ENCODE measurements around the gene EGFL7.

EGFL7 gene

GRCh38 chr9:136720898-136721338, 58.2 kb downstream of the EGFL7 start:
- DNase-seq (ENCODE audit: low read depth): no peak
- H3K4me3 ChIP-seq (ENCODE audit: control insufficient read depth, low read depth, low read length): no peak overlapping the region
- TF ChIP-seq CTCF (IDR thresholded peaks at IDR 0.05; ENCODE audit: control insufficient read depth, insufficient read depth, low read depth, low read length, missing control alignments): no peak

- no peak for DNase-seq (ENCODE audit: low read depth)
- TF ChIP-seq CTCF (IDR thresholded peaks at IDR 0.05; ENCODE audit: control insufficient read depth, insufficient read depth, low read depth, low read length, missing control alignments): no peak
These were observed 58.8 kb downstream of the EGFL7 start for GRCh38 chr9:136721339-136722092.

More at GRCh38 chr9:136721339-136722092, 58.8 kb downstream of the EGFL7 start:
- H3K4me3 ChIP-seq (ENCODE audit: control insufficient read depth, low read depth, low read length): no peak overlapping the region

Measured in AG09309 (cell line).